ENCODE data around the gene KCNJ12. TPM values are rescaled to one million over a fixed set of nuclear protein-coding genes. Genes with fewer than 3 reads are reported as not detected.
"Not testable (repeated sequence)": the region's sequence is repeated elsewhere in the genome, so short reads cannot be mapped to it uniquely, and the experiment has no call there.

KCNJ12 gene
- total RNA-seq, 1 donor from 2014 or later, result 2.2 TPM

DNA sequence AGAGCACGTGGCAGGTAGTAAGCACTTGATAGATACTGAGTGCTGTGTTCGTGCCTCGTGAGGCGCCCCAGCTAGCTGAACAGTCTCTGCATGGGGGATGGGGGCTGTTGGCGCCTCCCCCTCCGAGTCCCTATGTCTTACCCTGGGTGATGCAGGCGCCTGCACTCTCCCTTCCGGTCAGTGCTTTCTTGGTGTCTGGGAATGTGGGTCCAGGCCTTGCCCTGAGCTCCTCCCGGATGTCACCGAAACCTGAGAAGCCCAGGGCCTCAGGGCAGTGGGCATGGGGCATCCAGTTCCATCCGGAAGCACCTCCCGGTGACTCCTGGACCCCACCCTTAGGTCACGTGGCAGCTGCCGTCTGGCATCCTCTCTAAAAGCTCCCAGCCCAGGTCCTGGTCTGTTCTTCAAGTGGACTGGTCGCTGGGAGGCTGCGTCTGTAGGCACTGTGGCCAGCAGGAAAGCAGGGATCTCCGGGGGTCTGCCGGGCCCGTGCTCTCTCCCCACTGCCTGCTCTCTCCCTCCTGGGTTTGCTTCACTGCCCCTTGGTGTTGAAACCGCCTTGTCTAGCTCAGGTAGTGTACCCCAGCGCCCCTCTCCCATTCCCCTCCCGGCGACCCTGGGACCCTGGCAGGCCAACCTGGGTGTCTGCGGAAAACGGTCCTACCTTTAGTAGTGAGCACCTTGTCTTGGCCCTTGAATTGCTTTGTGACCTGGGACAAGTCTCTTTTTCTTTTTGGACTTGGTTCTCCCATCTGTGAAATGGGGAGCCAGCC, 34.9 kb downstream of the KCNJ12 start:
- intact Hi-C loops (cut with DNase I); H3K36me3 ChIP-seq; H3K27me3 ChIP-seq; DNase-seq (ENCODE audit: extremely low spot score in 2 of 2); H3K9me3 ChIP-seq; H3K4me3 ChIP-seq; H3K27ac ChIP-seq; H3K4me1 ChIP-seq: not testable (repeated sequence)

- H3K4me1 ChIP-seq; DNase-seq (ENCODE audit: extremely low spot score in 2 of 2); H3K4me3 ChIP-seq; H3K27me3 ChIP-seq; H3K9me3 ChIP-seq; intact Hi-C loops (cut with DNase I); H3K27ac ChIP-seq; H3K36me3 ChIP-seq: not testable (repeated sequence)
Observed at GRCh38 chr17:21411679-21412205, 35.6 kb downstream of the KCNJ12 start.

DNA sequence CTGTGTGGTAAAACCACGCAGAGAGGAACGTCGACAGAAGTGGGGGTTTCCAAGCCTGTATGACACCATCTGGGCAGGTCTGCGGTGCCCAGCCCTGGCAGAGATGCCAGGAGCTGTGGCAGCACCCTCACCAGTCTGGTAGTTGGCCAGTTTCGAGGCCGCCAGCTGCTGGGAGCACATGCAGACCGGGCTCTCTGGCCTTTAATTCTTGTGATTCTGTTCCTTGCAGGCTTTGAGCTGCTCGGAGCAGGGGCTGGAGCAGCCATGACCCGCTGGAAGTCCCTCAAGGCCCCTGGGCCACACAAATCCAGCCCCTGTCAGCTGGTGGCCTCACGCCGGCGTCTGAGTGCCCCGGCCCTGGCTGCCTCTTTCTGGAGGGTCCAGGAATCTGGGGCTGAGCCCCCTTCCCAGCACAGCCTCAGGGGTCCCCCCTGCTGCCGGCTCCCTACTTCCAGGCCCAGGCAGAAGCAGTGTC, 36.1 kb downstream of the KCNJ12 start:
- DNase-seq (ENCODE audit: extremely low spot score in 2 of 2); H3K9me3 ChIP-seq; H3K36me3 ChIP-seq; H3K27ac ChIP-seq; H3K4me1 ChIP-seq; H3K27me3 ChIP-seq; H3K4me3 ChIP-seq; intact Hi-C loops (cut with DNase I): not testable (repeated sequence)

GRCh38 chr17:21413570-21414279, 37.6 kb downstream of the KCNJ12 start:
- H3K27me3 ChIP-seq; H3K9me3 ChIP-seq; H3K4me3 ChIP-seq; H3K4me1 ChIP-seq; DNase-seq (ENCODE audit: extremely low spot score in 2 of 2); H3K27ac ChIP-seq; intact Hi-C loops (cut with DNase I); H3K36me3 ChIP-seq: not testable (repeated sequence)

DNA sequence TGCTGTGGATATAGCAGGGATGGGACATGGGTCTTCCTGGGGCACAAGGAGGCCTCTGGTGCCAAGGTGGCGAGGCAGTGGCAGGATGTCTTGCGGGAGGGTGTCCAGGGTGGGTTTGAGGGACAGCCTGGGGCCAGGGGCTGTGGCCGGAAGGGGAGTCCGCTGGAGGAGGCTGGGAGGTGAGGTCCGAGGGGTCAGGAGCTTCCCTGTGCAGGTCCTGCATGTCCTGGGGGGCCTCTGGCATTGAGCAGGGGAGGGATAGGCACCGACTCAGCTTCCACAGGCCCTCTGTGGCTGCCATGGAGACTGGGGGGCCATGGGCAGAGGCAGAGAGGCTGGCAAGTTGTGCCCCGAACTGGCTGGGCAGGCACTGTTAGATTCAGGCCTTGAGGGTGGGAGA, 38.5 kb downstream of the KCNJ12 start:
- intact Hi-C loops (cut with DNase I); H3K36me3 ChIP-seq; H3K27me3 ChIP-seq; H3K9me3 ChIP-seq; H3K4me1 ChIP-seq; H3K27ac ChIP-seq; DNase-seq (ENCODE audit: extremely low spot score in 2 of 2); H3K4me3 ChIP-seq: not testable (repeated sequence)

- H3K9me3 ChIP-seq; DNase-seq (ENCODE audit: extremely low spot score in 2 of 2); H3K27me3 ChIP-seq; H3K36me3 ChIP-seq; H3K4me3 ChIP-seq; H3K4me1 ChIP-seq; intact Hi-C loops (cut with DNase I); H3K27ac ChIP-seq: not testable (repeated sequence)
Observed at GRCh38 chr17:21415166-21415990, 39.2 kb downstream of the KCNJ12 start.

DNA sequence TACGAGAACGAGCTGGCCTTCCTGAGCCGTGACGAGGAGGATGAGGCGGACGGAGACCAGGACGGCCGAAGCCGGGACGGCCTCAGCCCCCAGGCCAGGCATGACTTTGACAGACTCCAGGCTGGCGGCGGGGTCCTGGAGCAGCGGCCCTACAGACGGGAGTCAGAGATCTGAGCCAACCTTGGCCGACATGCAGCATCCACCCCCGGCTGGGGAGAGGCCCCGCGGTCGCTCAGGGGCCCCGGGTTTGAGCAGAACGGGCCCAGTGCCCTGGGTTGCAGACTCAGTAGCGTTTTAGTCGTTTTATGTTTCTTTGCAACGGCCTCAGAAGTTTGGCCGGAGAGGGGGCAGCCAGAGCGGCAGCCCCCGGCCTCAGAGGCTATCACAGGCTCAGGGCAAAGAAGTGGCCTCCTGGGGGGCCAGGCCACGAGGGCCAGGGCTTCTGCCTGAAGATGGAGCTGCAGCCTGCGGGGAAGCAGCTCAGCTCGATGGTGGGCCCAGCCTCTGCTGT, 40.4 kb downstream of the KCNJ12 start:
- H3K27me3 ChIP-seq; H3K4me3 ChIP-seq; DNase-seq (ENCODE audit: extremely low spot score in 2 of 2); H3K36me3 ChIP-seq; H3K27ac ChIP-seq; H3K9me3 ChIP-seq; intact Hi-C loops (cut with DNase I); H3K4me1 ChIP-seq: not testable (repeated sequence)

GRCh38 chr17:21417349-21417748, 41.2 kb downstream of the KCNJ12 start:
- DNase-seq (ENCODE audit: extremely low spot score in 2 of 2); intact Hi-C loops (cut with DNase I): not testable (repeated sequence)

DNA sequence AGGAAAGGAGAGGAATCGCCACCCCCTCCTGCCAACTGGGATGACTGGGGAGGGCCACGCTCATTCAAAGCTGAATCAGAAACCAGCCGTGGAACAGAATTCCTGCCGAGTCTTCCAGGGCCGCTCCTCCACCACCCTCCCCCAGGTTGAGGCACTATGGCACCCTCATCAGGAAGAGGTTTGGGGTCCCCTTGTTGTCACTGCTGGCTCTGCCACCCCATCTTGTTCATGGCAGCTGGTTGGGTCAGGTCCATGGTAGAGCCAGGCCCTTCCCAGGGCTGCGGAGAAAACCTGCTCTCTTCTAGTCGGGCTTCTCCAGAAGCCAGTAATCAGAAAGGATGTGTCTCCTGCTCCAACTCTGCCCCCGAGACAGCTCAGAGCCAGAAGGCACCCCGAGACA, 41.8 kb downstream of the KCNJ12 start:
- H3K4me1 ChIP-seq, result no peaks in the 10 kb centered on the region
- no peaks in the 10 kb centered on the region for H3K9me3 ChIP-seq

More at GRCh38 chr17:21417349-21417748, 41.2 kb downstream of the KCNJ12 start:
- H3K9me3 ChIP-seq, H3K4me3 ChIP-seq, H3K36me3 ChIP-seq, H3K27ac ChIP-seq, H3K4me1 ChIP-seq, H3K27me3 ChIP-seq: not testable (repeated sequence)

More for the DNA sequence above, 41.8 kb downstream of the KCNJ12 start:
- no peak for DNase-seq (ENCODE audit: extremely low spot score in 2 of 2)
- Histone ChIP-seq H3K27ac (no peak overlapping the region), H3K27me3 (no peaks in the 10 kb centered on the region), H3K4me3 (no peak overlapping the region), H3K36me3 (no peaks in the 10 kb centered on the region)
- intact Hi-C loops (cut with DNase I), result no loop called here
- TF ChIP-seq POLR2AphosphoS5 (IDR thresholded peaks at IDR 0.05; ENCODE audit: insufficient read depth in 1 of 2, low read depth in 1 of 2), result no peak
